ENCODE results near the gene FNDC1. TPM values are rescaled to one million over a fixed set of nuclear protein-coding genes. Genes with fewer than 3 reads are reported as not detected.
A peak's percentile ranks its signal among the peaks of the same experiment; 100 is the strongest.
"Not testable (repeated sequence)": the region's sequence is repeated elsewhere in the genome, so short reads cannot be mapped to it uniquely, and the experiment has no call there.

FNDC1 gene
- total RNA-seq (2014; rRNA removed): not detected in 2 replicates
- polyA plus RNA-seq (2012): 0.05 TPM

DNA sequence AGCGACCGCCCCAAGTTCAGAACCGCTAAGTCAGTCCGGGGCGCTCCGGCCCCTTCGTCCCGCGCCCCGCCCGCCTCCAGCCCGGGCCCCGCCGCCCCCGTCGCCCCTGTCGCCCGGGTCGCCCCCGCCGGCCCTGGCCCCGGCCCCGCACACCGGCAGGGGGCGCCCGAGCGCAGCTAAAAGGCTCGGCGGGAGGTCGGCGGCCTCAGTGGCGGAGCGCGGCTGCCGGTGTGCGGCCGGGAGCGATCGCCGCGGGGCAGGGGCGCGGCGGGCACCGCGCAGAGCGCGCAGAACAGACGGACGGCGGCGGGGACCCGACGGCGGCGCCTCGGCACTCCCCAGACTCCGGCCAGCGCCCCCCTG is at the start of gene FNDC1:
Gene FNDC1, plus strand, starts transcription at position 208 of the 363 bp plus-strand sequence. CDS start 197 bp downstream, outside the sequence.
- DNase-seq (ENCODE audit: low read depth): no peak

DNA sequence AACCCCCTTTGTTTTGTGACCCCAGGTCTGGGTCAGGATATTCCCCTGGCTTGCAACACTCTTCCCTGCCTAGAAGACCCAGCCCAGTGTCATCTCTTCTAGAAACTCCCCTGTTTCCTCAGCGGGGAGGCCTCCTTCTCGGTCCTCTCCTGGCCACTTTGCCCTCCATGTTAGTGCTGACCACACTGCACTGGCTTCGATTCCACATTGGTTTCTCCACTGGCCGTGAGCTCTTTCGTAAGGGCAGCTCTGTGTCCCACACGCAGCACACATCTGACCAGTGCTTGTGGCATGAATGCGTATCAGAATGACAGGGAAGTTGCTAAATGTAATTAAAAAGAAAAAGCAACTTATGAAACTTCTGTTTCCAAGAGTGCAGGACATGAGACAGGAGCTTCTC is 49.4 kb upstream of the FNDC1 start:
- no peak for DNase-seq (ENCODE audit: low read depth)

DNA sequence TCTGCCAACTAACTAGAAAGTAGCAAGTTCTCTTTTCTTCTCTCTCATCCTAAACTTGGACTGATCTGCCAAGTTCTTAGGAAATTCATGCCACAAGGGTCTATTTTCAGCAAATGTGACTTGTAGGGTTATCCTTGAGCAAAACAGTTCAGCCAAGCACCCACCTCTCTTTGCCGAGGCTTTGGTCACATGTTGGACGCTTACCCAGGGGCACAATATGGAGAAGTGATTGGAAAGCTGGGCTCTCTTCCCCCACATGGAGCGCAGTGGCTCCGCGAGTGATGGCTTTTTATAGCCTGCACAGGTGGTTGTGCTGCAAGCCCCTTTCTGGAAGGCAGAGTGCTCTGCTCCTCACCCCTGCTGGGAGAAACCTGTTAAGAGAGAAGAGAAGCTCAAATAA is 47.7 kb upstream of the FNDC1 start:
- DNase-seq (ENCODE audit: low read depth): no peak

DNA sequence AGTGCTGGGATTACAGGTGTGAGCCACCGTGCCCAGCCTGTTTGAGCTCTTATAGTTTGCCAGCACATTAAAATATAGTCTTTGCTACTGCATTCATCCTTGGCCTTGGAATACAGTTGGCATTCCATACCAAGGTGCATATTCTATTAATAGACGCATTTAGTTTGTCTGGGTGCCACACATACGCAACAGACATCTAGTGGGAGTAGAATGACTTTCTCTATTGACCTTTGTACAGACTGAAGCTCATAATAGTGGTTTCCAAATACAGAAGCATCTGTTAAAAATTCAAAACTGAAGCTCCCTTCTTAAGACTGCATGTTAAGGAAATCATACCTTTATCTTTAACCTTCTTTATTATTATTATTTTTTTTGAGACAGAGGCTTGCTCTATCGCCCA is 46.7 kb upstream of the FNDC1 start:
- no peak for DNase-seq (ENCODE audit: low read depth)

DNA sequence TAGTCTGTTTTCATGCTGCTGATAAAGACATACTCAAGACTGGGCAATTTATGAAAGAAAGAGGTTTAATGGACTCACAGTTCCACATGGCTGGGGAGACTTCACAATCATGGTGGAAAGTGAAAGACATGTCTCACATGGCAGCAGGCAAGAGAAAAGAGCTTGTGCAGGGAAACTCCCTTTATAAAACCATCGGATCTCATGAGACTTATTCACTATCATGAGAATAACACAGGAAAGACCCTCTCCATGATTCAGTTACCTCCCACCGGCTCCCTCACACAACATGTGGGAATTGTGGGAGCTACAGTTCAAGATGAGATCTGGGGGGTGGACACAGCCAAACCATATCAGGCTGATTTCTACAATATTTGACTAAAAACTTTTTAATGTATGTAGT is 45.4 kb upstream of the FNDC1 start:
- not testable (repeated sequence) for DNase-seq (ENCODE audit: low read depth)

DNA sequence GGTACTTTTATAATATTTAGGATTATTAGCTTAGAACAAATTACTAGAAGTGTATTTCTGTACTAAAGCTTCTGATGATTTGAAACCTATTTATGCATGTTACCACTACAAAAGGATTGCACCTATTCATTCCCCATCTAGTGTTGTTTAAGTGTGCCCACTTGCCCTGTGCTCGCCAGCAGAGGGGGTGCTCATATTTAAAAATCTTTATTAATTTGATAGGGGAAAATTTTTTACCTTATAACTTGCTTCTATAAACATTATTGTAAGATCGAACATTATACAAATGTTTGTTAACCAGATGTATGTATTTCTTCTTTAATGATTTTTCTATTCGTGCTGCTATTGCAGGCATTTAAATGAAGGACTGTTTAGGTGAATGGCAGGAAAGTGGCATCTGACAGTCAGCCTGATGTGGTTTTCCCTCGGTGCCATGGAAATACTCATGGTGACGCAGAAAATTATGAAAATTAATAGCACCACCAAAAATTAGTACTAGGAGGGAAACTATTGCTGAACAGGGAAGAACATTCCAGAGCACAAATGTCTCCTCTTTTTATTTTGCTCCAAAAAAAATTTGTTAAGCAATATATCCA is 44.1 kb upstream of the FNDC1 start:
- no peak for DNase-seq (ENCODE audit: low read depth)

DNA sequence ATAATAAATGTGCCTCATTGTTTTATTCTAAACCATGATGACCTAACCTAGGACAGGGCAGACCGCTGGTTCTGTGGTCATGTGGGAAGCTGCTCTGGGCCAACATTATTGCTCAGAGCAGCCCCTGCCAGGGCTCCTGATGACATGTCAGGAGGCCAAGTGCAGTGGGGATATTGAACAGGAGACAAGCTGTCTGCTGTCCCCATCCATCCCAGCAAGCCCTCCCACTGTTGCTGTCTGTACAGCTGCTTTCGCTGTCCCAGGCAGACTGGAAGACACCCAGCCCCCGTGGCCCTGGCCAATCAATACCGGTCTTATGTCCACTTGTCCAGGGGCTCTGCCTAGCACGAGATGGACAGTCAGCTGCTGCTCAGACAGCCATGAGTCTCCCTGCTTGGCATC is 43.2 kb upstream of the FNDC1 start:
- peak; percentile 46 for DNase-seq (ENCODE audit: low read depth)

DNA sequence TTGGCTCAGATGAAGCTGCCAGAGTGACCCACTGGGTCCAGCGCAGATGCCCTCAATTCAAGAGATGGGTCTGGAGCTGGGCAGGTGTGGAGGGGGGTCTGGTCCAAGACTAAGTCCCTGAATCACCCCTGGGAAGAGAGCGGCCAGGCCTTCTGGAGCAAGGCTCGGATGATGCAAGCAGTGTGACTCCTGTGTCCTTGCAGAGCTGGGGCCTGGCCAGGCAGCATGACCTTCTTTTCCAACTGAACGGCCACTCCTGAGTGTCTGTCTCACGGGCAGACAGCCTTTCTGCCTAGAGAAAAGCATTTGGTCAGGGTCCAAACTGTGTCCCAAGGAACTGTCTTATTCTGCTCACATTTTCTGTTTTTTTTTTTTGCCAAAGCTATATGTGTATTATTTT is 42.6 kb upstream of the FNDC1 start:
- no peak for DNase-seq (ENCODE audit: low read depth)

DNA sequence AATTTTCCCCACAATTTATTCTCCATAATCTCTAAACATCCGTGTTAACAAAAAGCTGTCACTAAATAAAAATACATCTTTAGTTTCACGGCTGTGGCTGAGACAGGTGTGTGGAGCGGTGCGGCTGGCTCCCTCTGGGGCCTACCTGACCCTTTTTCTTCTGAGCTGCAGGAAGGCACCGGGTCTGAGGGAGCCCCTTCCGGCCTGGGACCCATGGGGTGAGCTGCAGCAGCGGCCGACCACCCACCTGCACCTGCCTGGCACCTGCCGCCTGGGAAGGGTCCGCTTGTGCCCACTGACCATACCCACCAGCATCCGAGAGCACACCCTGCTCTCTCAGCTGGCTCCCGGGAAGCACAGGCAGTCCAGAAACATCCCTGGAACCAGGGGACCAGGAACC is 41.5 kb upstream of the FNDC1 start:
- no peak for DNase-seq (ENCODE audit: low read depth)

DNA sequence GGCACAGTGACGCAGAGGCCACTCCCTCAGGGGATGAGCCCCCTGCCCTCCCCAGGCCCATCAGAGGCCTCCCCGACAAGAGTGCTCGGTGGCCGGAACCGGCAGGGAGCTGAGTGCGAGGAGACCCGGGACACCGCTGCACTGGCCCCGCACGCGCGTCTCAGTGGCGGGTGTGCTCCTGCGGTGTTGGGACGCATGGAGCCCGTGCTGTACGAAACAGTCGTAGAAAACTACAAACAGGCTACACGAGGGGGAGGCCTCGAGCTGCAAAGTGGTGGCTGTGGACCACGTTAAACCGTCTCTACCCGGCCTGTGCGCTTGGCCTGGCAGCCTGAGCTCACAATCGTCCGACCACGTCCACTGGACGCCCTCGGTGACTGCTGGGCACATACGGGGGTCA is 40.2 kb upstream of the FNDC1 start:
- DNase-seq (ENCODE audit: low read depth): no peak

DNA sequence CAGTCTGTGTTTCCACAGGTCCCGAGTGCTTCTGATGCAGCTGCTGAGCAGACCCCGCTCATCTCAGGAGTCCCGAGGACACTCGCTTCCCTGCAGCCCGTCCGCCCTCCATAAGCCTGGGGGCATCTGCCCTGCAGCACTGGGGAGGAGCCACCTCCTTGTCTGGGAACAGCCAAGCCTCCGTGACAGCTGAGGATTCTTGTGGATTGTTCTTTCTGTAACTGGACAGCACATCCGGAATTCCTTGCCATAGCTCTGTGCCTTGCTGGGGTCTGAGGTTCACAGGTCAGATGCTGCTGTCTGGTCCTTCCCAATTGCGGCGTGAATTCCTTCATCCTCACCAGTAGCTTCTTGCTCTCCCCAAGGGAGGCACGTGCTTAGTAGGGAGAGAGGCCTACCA is 38.4 kb upstream of the FNDC1 start:
- DNase-seq (ENCODE audit: low read depth): no peak

DNA sequence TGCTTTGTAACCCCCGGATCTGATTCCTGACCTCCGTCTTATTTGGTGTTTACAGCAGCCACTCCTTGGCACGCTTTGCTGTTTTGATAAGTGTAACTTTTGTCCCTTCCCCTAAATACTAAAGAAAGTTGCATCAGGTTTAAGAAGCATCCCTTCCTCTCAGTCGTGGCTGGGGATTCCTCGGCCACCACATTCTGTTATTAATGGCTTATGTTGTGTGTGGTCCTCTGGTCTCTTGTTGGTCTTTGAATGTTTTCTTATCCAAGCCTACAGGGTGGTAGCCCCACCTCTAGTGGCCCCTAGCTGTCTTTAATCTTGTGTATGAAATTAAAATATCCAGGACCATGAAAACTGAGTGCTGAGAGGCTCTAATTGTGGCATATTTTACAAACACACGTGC is 37.5 kb upstream of the FNDC1 start:
- DNase-seq (ENCODE audit: low read depth): no peak

DNA sequence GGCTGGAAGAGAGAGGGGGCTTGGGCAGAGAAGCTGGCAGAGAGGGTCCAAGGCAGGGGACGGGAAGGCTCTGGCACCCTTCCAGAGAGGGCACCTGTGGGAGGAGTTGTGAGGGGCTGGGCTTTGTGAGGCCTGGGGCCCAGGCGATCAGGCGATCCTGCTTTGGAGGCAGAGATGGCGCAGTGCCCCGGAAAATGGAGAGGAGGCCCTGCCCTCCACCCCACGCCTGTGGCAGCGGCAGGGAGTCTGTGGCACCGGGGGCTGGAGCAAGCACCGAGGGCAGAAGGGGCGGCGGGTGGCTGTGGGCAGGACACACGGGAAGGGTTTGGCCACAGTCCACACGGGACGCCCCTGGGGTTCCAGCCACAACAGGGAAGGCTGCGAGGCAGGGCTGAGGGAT is 36.5 kb upstream of the FNDC1 start:
- DNase-seq (ENCODE audit: low read depth): no peak

DNA sequence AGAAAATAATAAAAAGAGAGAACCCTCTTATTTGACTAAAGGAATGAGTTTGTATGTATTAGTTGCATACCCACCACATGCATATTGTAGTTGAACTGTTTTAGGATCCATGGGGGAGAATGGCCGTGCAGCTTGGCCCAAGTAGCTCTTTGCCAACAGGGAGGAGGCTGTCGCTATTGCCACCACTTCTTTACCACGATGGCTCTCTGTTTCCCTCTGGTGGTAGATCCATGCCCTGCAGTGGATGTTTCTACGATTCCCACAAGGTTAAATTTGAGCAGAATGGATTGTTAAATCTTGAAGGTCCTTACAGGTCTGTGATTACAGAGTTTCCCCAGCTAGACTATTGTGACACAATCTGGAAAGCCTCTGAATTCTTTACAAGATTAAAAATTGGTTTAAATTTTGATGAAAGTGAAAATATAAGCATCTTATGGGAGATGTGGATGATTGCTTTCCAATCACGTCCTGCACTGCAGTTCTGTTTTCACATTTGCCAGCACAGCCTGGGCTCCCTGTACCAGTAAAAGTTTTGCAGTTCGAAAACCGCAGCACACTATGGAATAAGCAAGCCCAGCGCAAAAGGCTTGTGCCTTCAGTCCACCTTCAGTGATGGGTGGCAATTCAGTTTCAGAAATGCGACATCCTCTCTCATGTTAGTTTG is 34.4 kb upstream of the FNDC1 start:
- DNase-seq (ENCODE audit: low read depth): peak; percentile 41

DNA sequence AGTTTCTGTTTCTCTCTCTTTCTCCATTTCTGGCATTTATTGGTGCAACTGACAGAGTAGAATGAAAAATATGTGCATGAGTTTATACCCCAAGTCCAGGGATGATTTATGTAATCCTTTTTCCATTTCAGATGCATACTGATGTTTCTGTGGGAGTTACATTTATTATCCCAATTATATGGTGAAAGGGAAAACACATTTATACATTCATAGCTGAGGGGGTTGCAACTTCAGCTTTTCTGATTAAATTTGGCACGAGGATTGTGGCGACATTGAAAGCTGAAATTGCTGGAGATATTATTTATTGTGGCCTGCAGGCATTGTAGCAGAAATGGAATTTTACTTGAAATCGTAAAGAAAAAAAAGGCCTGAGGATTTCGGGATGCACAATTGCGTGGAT is 31.5 kb upstream of the FNDC1 start:
- no peak for DNase-seq (ENCODE audit: low read depth)

DNA sequence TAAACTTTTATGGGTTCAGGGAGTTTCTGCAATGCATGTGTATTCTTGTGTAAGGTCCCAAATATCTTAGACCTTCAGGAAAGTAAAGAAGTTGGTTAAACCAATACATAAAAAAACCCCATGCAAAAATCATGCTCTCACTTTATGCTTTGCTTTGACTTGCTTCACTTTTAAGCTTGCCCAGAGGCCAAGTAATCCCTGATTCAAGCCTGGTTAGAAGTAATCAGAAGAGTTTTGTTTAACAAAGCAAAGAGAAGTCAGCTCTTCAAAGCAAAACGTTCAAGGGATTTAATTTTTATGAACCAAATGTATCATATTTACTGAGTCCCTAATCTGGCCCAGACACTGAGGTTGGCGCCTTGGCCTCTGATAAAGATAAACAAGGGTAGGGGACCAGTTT is 26.7 kb upstream of the FNDC1 start:
- no peak for DNase-seq (ENCODE audit: low read depth)

DNA sequence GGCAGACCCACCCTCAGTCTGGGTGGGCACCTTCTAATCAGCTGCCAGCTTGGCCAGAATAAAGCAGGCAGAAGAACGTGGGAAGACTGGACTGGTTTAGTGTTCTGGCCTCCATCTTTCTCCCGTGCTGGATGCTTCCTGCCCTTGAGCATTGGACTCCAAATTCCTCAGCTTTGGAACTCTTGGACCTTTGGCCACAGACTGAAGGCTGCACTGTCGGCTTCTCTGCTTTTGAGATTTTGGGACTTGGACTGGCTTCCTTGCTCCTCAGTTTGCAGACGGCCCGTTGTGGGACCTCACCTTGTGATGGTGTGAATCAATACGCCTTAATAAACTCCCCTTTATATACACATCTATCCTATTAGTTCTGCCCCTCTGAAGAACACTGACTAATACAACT is 20.6 kb upstream of the FNDC1 start:
- DNase-seq (ENCODE audit: low read depth): no peak

DNA sequence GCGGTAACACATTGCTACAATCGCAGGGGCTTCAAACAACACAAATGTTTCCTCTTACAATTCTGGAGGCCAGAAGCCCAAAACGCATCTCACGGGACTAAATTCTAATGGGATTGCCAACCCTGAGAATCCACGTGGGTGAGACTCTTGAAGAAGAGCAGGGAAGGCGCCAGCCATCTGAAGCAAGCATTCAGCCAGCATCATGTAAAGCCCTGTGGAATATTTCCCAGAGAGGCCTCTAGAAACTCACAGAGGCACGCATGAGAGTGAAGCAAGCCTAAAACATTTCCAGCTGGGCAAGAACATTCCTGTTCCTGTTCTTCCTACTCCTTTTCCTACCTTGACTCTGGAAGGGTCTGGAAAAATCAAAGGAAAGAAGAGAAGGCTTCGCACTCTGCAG is 19.6 kb upstream of the FNDC1 start:
- DNase-seq (ENCODE audit: low read depth): no peak

DNA sequence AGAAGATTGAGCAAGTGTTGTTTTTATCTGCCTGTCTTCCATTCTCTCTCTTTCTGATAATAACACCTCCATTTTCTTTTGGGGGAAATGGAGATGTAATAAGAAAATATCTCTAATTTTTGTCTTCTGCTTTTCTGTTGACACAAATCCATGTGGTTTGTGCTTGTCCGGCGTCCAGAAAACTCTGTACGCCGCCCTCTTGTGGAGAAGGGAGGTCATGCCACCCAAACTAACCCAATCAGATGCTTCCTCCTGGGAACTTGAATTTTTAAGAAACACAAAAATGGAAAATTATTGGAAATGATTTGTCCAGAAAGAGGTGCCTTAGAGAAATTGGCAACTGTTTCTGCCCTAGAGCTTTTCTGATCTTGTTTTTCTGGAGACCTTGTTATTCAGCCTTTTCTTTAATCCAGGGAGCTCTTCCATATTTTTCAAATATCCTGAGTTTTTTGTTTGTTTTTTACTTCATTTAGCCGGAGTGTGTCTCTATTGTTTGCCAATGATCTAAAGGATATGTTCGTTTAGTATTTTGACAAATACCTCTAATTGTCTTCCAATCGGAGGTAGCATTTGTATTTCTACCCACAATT is 17.8 kb upstream of the FNDC1 start:
- peak; percentile 42 for DNase-seq (ENCODE audit: low read depth)

DNA sequence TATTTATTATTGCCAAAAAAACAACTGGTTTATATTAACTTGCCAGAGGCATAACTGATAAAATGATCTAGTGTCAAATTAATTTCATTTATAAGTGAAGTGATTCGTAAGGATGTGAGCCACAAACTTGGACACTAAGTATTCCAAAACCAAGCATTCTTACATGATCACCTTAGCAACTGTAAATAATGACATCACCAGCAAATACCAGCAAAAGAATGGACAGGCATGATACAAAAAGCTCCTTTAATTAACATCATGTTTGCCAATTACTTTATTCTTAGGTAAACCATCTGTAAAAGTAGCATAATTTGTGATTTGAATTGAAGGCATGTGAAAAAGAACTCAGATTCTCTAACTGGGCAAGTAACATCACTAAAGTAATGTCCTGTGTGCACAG is 17.2 kb upstream of the FNDC1 start:
- DNase-seq (ENCODE audit: low read depth): no peak

DNA sequence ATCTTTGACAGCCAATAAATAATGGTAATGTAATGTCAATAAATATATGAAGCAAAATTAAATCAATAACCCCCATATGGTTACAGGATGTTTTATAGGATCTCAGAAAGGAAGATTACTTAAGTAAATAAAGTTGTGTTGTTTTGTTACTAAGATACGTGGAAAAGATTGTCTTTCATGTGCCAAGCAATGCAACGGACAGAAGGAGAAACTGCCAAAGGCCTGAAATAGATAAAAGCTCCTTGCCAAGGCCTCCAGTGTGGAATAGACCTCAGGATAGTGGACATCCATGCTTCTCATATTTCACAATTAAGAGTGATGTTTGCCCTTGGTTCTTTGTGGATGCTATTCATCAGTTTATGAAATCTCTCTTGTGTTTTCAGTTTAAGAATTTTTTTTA is 16.4 kb upstream of the FNDC1 start:
- no peak for DNase-seq (ENCODE audit: low read depth)

DNA sequence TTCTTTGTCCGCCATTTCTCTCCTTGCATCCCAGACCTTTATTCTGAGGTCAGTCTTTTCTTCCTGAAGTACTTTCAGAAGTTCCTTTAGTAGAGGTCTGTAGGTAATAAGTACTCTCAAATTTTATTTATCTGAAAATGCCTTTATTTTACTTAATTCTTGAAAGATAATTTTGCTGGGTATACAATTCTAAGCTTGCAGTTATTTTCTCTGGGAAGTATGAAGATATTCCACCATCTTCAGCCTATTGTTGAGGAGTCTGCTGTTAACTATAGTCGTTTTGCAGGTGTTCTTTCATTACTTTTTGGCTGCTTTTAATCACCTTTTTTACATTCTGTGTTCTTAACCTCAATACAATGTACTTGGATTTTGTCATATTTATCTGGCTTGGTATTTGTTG is 13.5 kb upstream of the FNDC1 start:
- DNase-seq (ENCODE audit: low read depth): no peak

DNA sequence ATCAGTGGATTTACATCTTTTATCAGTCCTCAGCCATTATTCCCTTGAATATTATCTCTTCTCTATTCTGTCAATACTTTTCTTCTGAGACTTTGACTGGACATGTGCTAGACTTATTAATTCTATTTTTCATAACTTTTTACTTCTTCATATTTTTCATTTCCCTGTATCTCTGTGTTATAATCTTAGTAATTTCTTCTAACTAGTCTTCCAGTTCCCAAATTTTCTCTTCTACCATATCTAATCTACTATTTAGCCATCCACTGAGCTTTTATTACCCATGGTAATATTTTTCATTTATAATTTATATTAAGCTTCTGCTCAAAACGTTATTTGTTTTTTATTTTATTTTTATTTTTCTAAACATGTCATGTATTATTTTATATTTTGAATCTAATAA is 13.1 kb upstream of the FNDC1 start:
- no peak for DNase-seq (ENCODE audit: low read depth)

DNA sequence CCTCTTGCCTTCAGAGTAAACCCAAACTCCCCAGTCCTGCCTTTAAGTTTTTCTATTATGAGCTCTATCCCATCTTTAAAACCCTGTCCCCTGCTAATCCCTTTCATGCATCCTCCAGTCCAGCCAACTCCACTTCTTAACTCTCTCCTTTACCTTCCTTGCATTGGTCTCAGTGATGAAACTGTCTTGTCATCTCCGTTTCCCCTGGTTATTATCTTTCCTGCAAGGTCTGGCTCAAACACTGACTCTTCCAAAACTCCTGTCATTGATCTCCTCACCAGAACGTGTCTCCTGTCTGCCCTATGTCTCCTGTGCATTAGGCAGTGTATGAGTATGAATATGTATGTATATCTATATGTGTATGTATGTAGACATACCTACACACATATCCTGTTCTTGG is 11.8 kb upstream of the FNDC1 start:
- DNase-seq (ENCODE audit: low read depth): no peak

Data from LHCN-M2 (cell line).